Endometrial microvascular endothelial cells (primary cell): ENCODE data around the gene SBDS. TPM values are rescaled to one million over a fixed set of nuclear protein-coding genes. Genes with fewer than 3 reads are reported as not detected.
"Not testable (repeated sequence)": the region's sequence is repeated elsewhere in the genome, so short reads cannot be mapped to it uniquely, and the experiment has no call there.

Source experiments
- in situ Hi-C: cut with HindIII; loops from 2 replicates; pipeline ENCODE4 v1.10.0; 2017; ENCODE audit warnings: low sequenced_read_pairs, low pct_unique_long_range_greater_than_20kb; ENCODE audit errors: inconsistent ontology term
- total RNA-seq: library from RNA; depleted of rRNA; stranded (reverse); fragments of >200 nt; gene quantifications from one replicate; pipeline ENCODE4 v1.2.3, GENCODE V29; 2015; ENCODE audit errors: inconsistent ontology term

The SBDS gene
- total RNA-seq, 1 donor from 2014 or later, result 127 TPM

GRCh38 chr7:67000601-67001258 is 5.3 kb upstream of the SBDS start:
- in situ Hi-C loops, result not testable (repeated sequence)

GRCh38 chr7:66996444-66997191 is 1.2 kb upstream of the SBDS start, which contains the start of gene TYW1:
Gene TYW1 (plus strand): TSS chr7:66996833. CDS start chr7:66996979, 146 bp downstream.
- in situ Hi-C loops, result not testable (repeated sequence)

- in situ Hi-C loops, result not testable (repeated sequence)
Measured at GRCh38 chr7:66994691-66995049, 716 bp downstream of the SBDS start.

- in situ Hi-C loops, result not testable (repeated sequence)
Measured at GRCh38 chr7:66994051-66994450, 1.3 kb downstream of the SBDS start.

GRCh38 chr7:66989552-66989951 is 5.8 kb downstream of the SBDS start:
- in situ Hi-C loops, result not testable (repeated sequence)

GRCh38 chr7:66980336-66980735 is 15.1 kb downstream of the SBDS start:
- in situ Hi-C loops, result not testable (repeated sequence)

GRCh38 chr7:66979013-66979412 is 16.4 kb downstream of the SBDS start:
- in situ Hi-C loops, result not testable (repeated sequence)

GRCh38 chr7:66978312-66978711 is 17.1 kb downstream of the SBDS start:
- in situ Hi-C loops, result not testable (repeated sequence)

- in situ Hi-C loops, result no loop called here
Measured at GRCh38 chr7:66974986-66975590, 20.3 kb downstream of the SBDS start.

- in situ Hi-C loops, result no loop called here
Measured at GRCh38 chr7:66970310-66970709, 25.1 kb downstream of the SBDS start.

- in situ Hi-C loops, result not testable (repeated sequence)
Measured at GRCh38 chr7:66969001-66969400, 26.4 kb downstream of the SBDS start.

- in situ Hi-C loops, result no loop called here
Measured at GRCh38 chr7:66967029-66967428, 28.4 kb downstream of the SBDS start.

GRCh38 chr7:66964411-66964810 is 31.0 kb downstream of the SBDS start:
- in situ Hi-C loops, result no loop called here

- in situ Hi-C loops, result no loop called here
Measured at GRCh38 chr7:66961096-66961495, 34.3 kb downstream of the SBDS start.

- in situ Hi-C loops, result no loop called here
Measured at GRCh38 chr7:66960192-66960591, 35.2 kb downstream of the SBDS start.

- in situ Hi-C loops, result no loop called here
Measured at GRCh38 chr7:66958538-66959350, 36.6 kb downstream of the SBDS start.

- in situ Hi-C loops, result no loop called here
Measured at GRCh38 chr7:66957595-66958290, 37.6 kb downstream of the SBDS start.

- in situ Hi-C loops, result no loop called here
Measured at GRCh38 chr7:66953044-66953427, 42.4 kb downstream of the SBDS start.
